Measurements from ENCODE around the gene TSPAN5. TPM values are rescaled to one million over a fixed set of nuclear protein-coding genes. Genes with fewer than 3 reads are reported as not detected.

Gene TSPAN5
- total and polyA plus RNA-seq, 3 experiments from 2014 or later = 15.9 to 29.7 (median 16.7) TPM

DNA sequence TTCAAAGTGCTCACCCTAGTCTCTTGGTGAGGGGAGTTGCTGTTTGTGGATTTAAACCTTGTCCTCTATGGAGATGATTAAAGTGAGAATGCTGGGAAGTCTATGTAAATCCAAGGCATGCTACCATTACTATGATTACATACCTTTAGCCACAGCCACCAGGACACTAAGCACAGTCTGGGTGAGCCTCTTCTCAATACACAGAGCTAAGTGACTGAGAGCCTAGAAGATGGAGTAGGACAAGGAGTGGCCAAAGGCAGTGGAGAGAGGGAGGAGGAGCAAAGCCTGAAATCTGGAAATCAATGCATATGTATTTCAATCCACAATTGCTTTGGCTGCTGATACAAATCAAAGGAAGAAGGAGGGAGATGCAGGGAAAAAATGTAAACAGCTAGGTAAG lies 12.7 kb upstream of the TSPAN5 start:
- Mint-ChIP-seq H3K4me3 (no peak overlapping the region), H3K27me3 (peaks cover 8 to 15% of the 10 kb centered on the region in 2 donors), H3K36me3 (no peaks in the 10 kb centered on the region), H3K27ac (no peak overlapping the region), H3K4me1 (peaks cover 3 to 11% (median 6%) of the 10 kb centered on the region in 3 donors), H3K9me3 (no peaks in the 10 kb centered on the region)
- Histone ChIP-seq H3K27me3 (ENCODE audit: insufficient read depth, low read length, poor library complexity, severe bottlenecking) (no peaks in the 10 kb centered on the region), H3K4me3 (ENCODE audit: low read length) (no peak overlapping the region), H3K27ac (ENCODE audit: low read depth, low read length) (no peak overlapping the region), H3K9me3 (ENCODE audit: low read length) (no peaks in the 10 kb centered on the region), H3K4me1 (ENCODE audit: insufficient read depth, low read length) (no peaks in the 10 kb centered on the region), H3K36me3 (ENCODE audit: insufficient read depth, low read length) (no peaks in the 10 kb centered on the region)
- POLR2A ChIA-PET = no interaction called here
- no peak for DNase-seq
- CTCF ChIA-PET = no interaction called here

DNA sequence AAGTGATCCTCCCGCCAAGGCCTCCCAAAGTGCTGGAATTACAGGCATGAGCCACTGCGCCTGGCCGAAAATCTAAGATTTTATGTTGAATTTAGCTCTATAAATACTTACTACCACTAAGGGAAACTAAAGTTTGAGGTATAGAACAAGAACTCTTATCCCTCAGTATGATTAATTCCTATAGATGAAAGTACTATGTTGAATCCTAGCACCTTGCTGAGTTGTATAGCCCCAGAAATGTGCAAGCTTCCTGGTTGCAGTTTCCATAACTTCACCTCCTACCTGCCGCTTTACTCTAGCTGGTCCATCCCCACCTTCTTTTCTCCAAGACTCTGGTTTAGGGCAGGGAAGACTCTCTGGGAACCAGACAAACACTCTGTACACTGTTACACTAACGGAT lies 11.8 kb upstream of the TSPAN5 start:
- H3K4me1 ChIP-seq (ENCODE audit: insufficient read depth, low read length) = no peaks in the 10 kb centered on the region
- no peaks in the 10 kb centered on the region for H3K9me3 ChIP-seq (ENCODE audit: low read length)
- no peak overlapping the region for H3K4me3 ChIP-seq (ENCODE audit: low read length)
- no peaks in the 10 kb centered on the region for H3K9me3 Mint-ChIP-seq
- DNase-seq = no peak
- peaks cover 3 to 11% (median 7%) of the 10 kb centered on the region in 3 donors for H3K4me1 Mint-ChIP-seq
- H3K27ac ChIP-seq (ENCODE audit: low read depth, low read length) = no peak overlapping the region
- H3K4me3 Mint-ChIP-seq = no peak overlapping the region
- ChIA-PET POLR2A (no interaction called here), CTCF (no interaction called here)
- H3K36me3 Mint-ChIP-seq = no peaks in the 10 kb centered on the region
- peaks cover 8 to 15% of the 10 kb centered on the region in 2 donors for H3K27me3 Mint-ChIP-seq
- H3K27me3 ChIP-seq (ENCODE audit: insufficient read depth, low read length, poor library complexity, severe bottlenecking) = no peaks in the 10 kb centered on the region
- no peaks in the 10 kb centered on the region for H3K36me3 ChIP-seq (ENCODE audit: insufficient read depth, low read length)
- H3K27ac Mint-ChIP-seq = no peak overlapping the region

DNA sequence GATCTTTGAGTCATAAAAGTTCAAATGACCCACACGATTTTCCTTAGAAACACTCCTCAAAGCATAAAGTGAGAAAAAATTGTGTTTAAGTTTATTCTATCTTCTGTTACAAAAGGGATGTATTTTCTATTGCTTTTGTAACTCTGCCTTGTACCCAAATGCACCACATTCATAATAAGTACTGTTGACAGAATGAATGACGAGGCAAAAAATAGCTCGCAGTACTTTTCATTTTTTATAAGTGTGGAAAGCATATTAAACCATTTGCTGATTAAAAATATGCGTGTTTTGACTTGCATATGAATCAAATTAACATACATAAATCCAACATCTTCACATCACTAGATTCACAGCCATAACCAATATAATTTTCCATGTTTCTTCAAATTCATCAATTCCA lies 11.2 kb upstream of the TSPAN5 start:
- peaks cover 5% of the 10 kb centered on the region for H3K4me1 ChIP-seq (ENCODE audit: insufficient read depth, low read length)
- Mint-ChIP-seq H3K4me1 (peaks cover 5 to 13% (median 13%) of the 10 kb centered on the region in 3 donors), H3K27ac (no peak overlapping the region), H3K4me3 (no peak overlapping the region), H3K27me3 (peaks cover 8 to 15% of the 10 kb centered on the region in 2 donors), H3K36me3 (no peaks in the 10 kb centered on the region), H3K9me3 (no peaks in the 10 kb centered on the region)
- no peaks in the 10 kb centered on the region for H3K9me3 ChIP-seq (ENCODE audit: low read length)
- H3K4me3 ChIP-seq (ENCODE audit: low read length) = no peak overlapping the region
- POLR2A ChIA-PET = no interaction called here
- DNase-seq = no peak
- H3K27me3 ChIP-seq (ENCODE audit: insufficient read depth, low read length, poor library complexity, severe bottlenecking) = no peaks in the 10 kb centered on the region
- H3K27ac ChIP-seq (ENCODE audit: low read depth, low read length) = no peak overlapping the region
- H3K36me3 ChIP-seq (ENCODE audit: insufficient read depth, low read length) = no peaks in the 10 kb centered on the region
- CTCF ChIA-PET = no interaction called here

DNA sequence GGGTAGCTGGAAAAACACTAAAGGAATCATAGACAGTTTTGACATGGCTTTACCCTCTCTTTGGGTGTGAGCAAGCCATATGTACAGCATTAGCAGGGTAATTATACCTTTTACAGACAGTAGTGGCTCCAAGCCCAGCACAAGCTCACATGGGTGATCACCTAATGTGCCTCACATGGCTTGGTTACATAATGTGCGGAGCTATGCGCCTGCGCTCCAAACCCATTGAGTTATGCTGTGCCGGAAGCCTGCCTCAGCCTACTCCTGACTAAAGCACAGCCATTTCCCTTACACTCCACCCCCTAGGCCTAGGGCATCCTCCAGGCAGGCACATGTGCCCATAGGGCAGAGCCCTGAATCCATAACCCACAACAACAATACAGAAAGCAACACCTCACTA lies 6.5 kb upstream of the TSPAN5 start:
- Mint-ChIP-seq H3K4me1 (peaks cover 42 to 50% (median 46%) of the 10 kb centered on the region in 3 donors), H3K27me3 (peaks cover 0 to 3% of the 10 kb centered on the region in 2 donors), H3K27ac (peak overlapping the region; percentile 88 to 99 (median 91)), H3K4me3 (no peak overlapping the region), H3K9me3 (no peaks in the 10 kb centered on the region), H3K36me3 (no peaks in the 10 kb centered on the region)
- no peaks in the 10 kb centered on the region for H3K9me3 ChIP-seq (ENCODE audit: low read length)
- ChIA-PET POLR2A (no interaction called here), CTCF (interaction anchor here (1.6 kb wide), 1 partner anchor 330 kb away, joined by 5 read pairs; the partner anchor contains the start of gene METAP1)
- H3K27me3 ChIP-seq (ENCODE audit: insufficient read depth, low read length, poor library complexity, severe bottlenecking) = no peaks in the 10 kb centered on the region
- peaks cover 40% of the 10 kb centered on the region for H3K4me1 ChIP-seq (ENCODE audit: insufficient read depth, low read length)
- H3K4me3 ChIP-seq (ENCODE audit: low read length) = no peak overlapping the region
- no peaks in the 10 kb centered on the region for H3K36me3 ChIP-seq (ENCODE audit: insufficient read depth, low read length)
- DNase-seq = no peak
- no peak overlapping the region for H3K27ac ChIP-seq (ENCODE audit: low read depth, low read length)

- Histone ChIP-seq H3K4me3 (ENCODE audit: low read length) (peak overlapping the region; percentile 45), H3K4me1 (ENCODE audit: insufficient read depth, low read length) (peaks cover 48% of the 10 kb centered on the region), H3K36me3 (ENCODE audit: insufficient read depth, low read length) (no peaks in the 10 kb centered on the region), H3K9me3 (ENCODE audit: low read length) (no peaks in the 10 kb centered on the region), H3K27ac (ENCODE audit: low read depth, low read length) (peak overlapping the region; percentile 64), H3K27me3 (ENCODE audit: insufficient read depth, low read length, poor library complexity, severe bottlenecking) (no peaks in the 10 kb centered on the region)
- ChIA-PET CTCF (interaction anchor here (1.6 to 1.9 kb wide), 2 partner anchors 265 to 332 kb away, joined by 5 read pairs; partner anchors contain the start of genes EIF4E and METAP1), POLR2A (interaction anchor here (0.9 kb wide), 1 partner anchor 24 kb away, joined by 3 read pairs; no protein-coding TSS in a partner anchor)
- Mint-ChIP-seq H3K4me1 (peaks cover 52 to 62% (median 58%) of the 10 kb centered on the region in 3 donors), H3K27me3 (peaks cover 0 to 3% of the 10 kb centered on the region in 2 donors), H3K9me3 (no peaks in the 10 kb centered on the region), H3K4me3 (peak overlapping the region; percentile 52 to 85 (median 76)), H3K36me3 (no peaks in the 10 kb centered on the region), H3K27ac (peak overlapping the region; percentile 97 to 100 (median 98))
- peak; percentile 15 to 77 (median 68) for DNase-seq
Observed at GRCh38 chr4:98663226-98664006, 5.0 kb upstream of the TSPAN5 start.

- Histone ChIP-seq H3K27ac (ENCODE audit: low read depth, low read length) (peak overlapping the region; percentile 64), H3K36me3 (ENCODE audit: insufficient read depth, low read length) (no peaks in the 10 kb centered on the region), H3K27me3 (ENCODE audit: insufficient read depth, low read length, poor library complexity, severe bottlenecking) (no peaks in the 10 kb centered on the region), H3K9me3 (ENCODE audit: low read length) (no peaks in the 10 kb centered on the region), H3K4me3 (ENCODE audit: low read length) (peak overlapping the region; percentile 44), H3K4me1 (ENCODE audit: insufficient read depth, low read length) (peaks cover 48% of the 10 kb centered on the region)
- peaks cover 0 to 3% (median 0%) of the 10 kb centered on the region in 3 donors for H3K36me3 Mint-ChIP-seq
- H3K4me3 Mint-ChIP-seq = peak overlapping the region; percentile 52 to 85 (median 76)
- peak overlapping the region; percentile 97 to 100 (median 98) for H3K27ac Mint-ChIP-seq
- H3K27me3 Mint-ChIP-seq = peaks cover 0 to 3% of the 10 kb centered on the region in 2 donors
- no peaks in the 10 kb centered on the region for H3K9me3 Mint-ChIP-seq
- POLR2A ChIA-PET = interaction anchor here (0.9 kb wide), 1 partner anchor 23 kb away, joined by 3 read pairs; no protein-coding TSS in a partner anchor
- peak in 3 of 5 donors; percentile 39 to 66 (median 51) for DNase-seq
- peaks cover 52 to 65% (median 58%) of the 10 kb centered on the region in 3 donors for H3K4me1 Mint-ChIP-seq
- CTCF ChIA-PET = interaction anchor here (1.2 to 1.9 kb wide), 2 partner anchors 195 to 266 kb away, joined by 4 to 5 read pairs; partner anchors contain the start of gene EIF4E
Observed at GRCh38 chr4:98662626-98663225, 4.3 kb upstream of the TSPAN5 start.

- Mint-ChIP-seq H3K27ac (peak overlapping the region; percentile 25 to 100 (median 98)), H3K4me1 (peaks cover 56 to 72% (median 62%) of the 10 kb centered on the region in 3 donors), H3K36me3 (peaks cover 0 to 8% (median 0%) of the 10 kb centered on the region in 3 donors), H3K4me3 (peak overlapping the region in 2 of 7 donors; percentile 21 to 34), H3K9me3 (no peaks in the 10 kb centered on the region), H3K27me3 (peaks cover 0 to 3% of the 10 kb centered on the region in 2 donors)
- Histone ChIP-seq H3K4me3 (ENCODE audit: low read length) (no peak overlapping the region), H3K4me1 (ENCODE audit: insufficient read depth, low read length) (peaks cover 50% of the 10 kb centered on the region), H3K27ac (ENCODE audit: low read depth, low read length) (no peak overlapping the region), H3K9me3 (ENCODE audit: low read length) (no peaks in the 10 kb centered on the region), H3K27me3 (ENCODE audit: insufficient read depth, low read length, poor library complexity, severe bottlenecking) (no peaks in the 10 kb centered on the region), H3K36me3 (ENCODE audit: insufficient read depth, low read length) (no peaks in the 10 kb centered on the region)
- CTCF ChIA-PET = interaction anchor here (1.2 to 1.9 kb wide), 2 partner anchors 194 to 266 kb away, joined by 4 to 5 read pairs; partner anchors contain the start of gene EIF4E
- DNase-seq = no peak
- POLR2A ChIA-PET = interaction anchor here (0.6 kb wide), 2 partner anchors 425 to 427 kb away, joined by 4 to 8 read pairs; partner anchors contain the start of gene ADH5
Observed at GRCh38 chr4:98662055-98662453, 3.6 kb upstream of the TSPAN5 start.

All from CD8-positive, alpha-beta memory T cell (primary cell).